HepG2 (cell line): ENCODE data around the gene AMIGO3. TPM values are rescaled to one million over a fixed set of nuclear protein-coding genes. Genes with fewer than 3 reads are reported as not detected.

Source experiments
- ATAC-seq: fragments of 200-7000 bp; cut with Tn5 transposase; 3 replicates; pipeline ENCODE4 v1.9.1; 2020; ENCODE audit warnings: mild to moderate bottlenecking, moderate library complexity
- BruUV-seq: library from RNA; stranded (reverse); fragments of 400-500 nt; replicated peaks from 2 replicates; lab custom pipeline; 2021; lab: Mats Ljungman, UMichigan
- CTCF ChIA-PET: fragments of 300-600 bp; formaldehyde crosslinking; extraction: SDS; loops from one replicate; lab custom pipeline; 2021; ENCODE audit warnings: low total read pairs, inconsistent platforms, low intra/inter-chr PET ratio; lab: Yijun Ruan, JAX
- POLR2A ChIA-PET: fragments of 350-600 bp; sonication (Branson Sonifier 250); formaldehyde crosslinking; loops from one replicate; lab custom pipeline; 2020; ENCODE audit warnings: antibody characterized with exemption, inconsistent platforms; lab: Yijun Ruan, JAX
- DNase-seq: peaks from one replicate; pipeline ENCODE4 v3.0.0-alpha.2; 2015; ENCODE audit warnings: low spot score
- FAIRE-seq: peaks from 3 replicates; lab custom pipeline; 2011; peaks lifted over from hg19 to GRCh38; lab: Jason Lieb, UNC
- H2AFZ ChIP-seq: one replicate; pipeline ENCODE4 v1.6.1; 2011; ENCODE audit warnings: low read length, inconsistent platforms
- H3K27ac ChIP-seq: fragments of 300-600 bp; 3 replicates; pipeline ENCODE4 v1.8.0; 2011; ENCODE audit warnings: mixed run types, mild to moderate bottlenecking, mixed read lengths, low read length, inconsistent platforms; ENCODE audit not compliant: insufficient read depth; ENCODE audit errors: extremely low read length
- H3K27me3 ChIP-seq, 2 experiments: fragments of 200-600 bp in 1 of 2; 2 replicates in 1 of 2; 3 replicates in 1 of 2; pipeline versions ENCODE4 v1.6.0 to v1.8.0; 2011; ENCODE audit warnings: low read length in 2 of 2, mild to moderate bottlenecking in 2 of 2, moderate library complexity in 2 of 2, inconsistent platforms in 1 of 2; ENCODE audit not compliant: insufficient read depth in 2 of 2, control insufficient read depth in 1 of 2
- H3K36me3 ChIP-seq, 2 experiments: fragments of 200-600 bp in 1 of 2; replicated peaks in 1 of 2; 2 replicates in 1 of 2; 3 replicates in 1 of 2; pipeline versions ENCODE4 v1.5.1 to v1.8.0; 2011; ENCODE audit warnings: low read length in 2 of 2, inconsistent platforms in 1 of 2; ENCODE audit not compliant: insufficient read depth in 2 of 2, control insufficient read depth in 1 of 2
- H3K4me1 ChIP-seq: 2 replicates; pipeline ENCODE4 v1.5.1; 2012; ENCODE audit warnings: low read length, inconsistent platforms; ENCODE audit not compliant: insufficient read depth
- H3K4me2 ChIP-seq: 2 replicates; pipeline ENCODE4 v1.6.0; 2011; ENCODE audit warnings: low read depth, low read length, inconsistent platforms
- H3K4me3 ChIP-seq, 3 experiments: fragments of 200-600 bp in 1 of 3; sonication (generic), shearing (Covaris generic) in 1 of 3; replicated peaks in 1 of 3; 2 replicates each; pipeline ENCODE4 v1.5.1; 2011 to 2016; ENCODE audit warnings: low read length in 3 of 3, inconsistent platforms in 2 of 3, low read depth in 2 of 3, mild to moderate bottlenecking in 2 of 3, control low read depth in 1 of 3, mixed read lengths in 1 of 3; ENCODE audit not compliant: insufficient read depth in 1 of 3
- H3K79me2 ChIP-seq: one replicate; pipeline ENCODE4 v1.6.1; 2011; ENCODE audit warnings: low read length, inconsistent platforms; ENCODE audit not compliant: insufficient read depth
- H3K9ac ChIP-seq: 2 replicates; pipeline ENCODE4 v1.6.0; 2011; ENCODE audit warnings: mild to moderate bottlenecking, low read depth, low read length, inconsistent platforms; ENCODE audit not compliant: insufficient read depth
- H3K9me3 ChIP-seq: 2 replicates; pipeline ENCODE4 v1.5.1; 2012; ENCODE audit warnings: mild to moderate bottlenecking, low read length
- H4K20me1 ChIP-seq: 2 replicates; pipeline ENCODE4 v1.6.0; 2011; ENCODE audit warnings: inconsistent platforms, mild to moderate bottlenecking, low read length, moderate library complexity; ENCODE audit not compliant: insufficient read depth
- ATF7 ChIP-seq, 2 experiments: fragments of 450-650 bp in 1 of 2; sonication (generic) in 1 of 2; formaldehyde crosslinking in 1 of 2; IDR thresholded peaks; 2 replicates each; pipeline versions ENCODE4 v1.4.0 to v1.6.1; 2016 to 2020; ENCODE audit warnings: antibody characterized with exemption in 1 of 2, mild to moderate bottlenecking in 1 of 2, missing genetic modification reagents in 1 of 2
- ATF7-NPFF ChIP-seq: sonication (generic); formaldehyde crosslinking; IDR thresholded peaks from 2 replicates; pipeline ENCODE4 v1.8.1; 2023; ENCODE audit warnings: mild to moderate bottlenecking, low read depth, missing genetic modification reagents, moderate library complexity
- CREB3 ChIP-seq: sonication (generic); formaldehyde crosslinking; IDR thresholded peaks from 2 replicates; pipeline ENCODE4 v1.5.0; 2020; ENCODE audit warnings: missing genetic modification reagents
- EZH2 ChIP-seq: conservative IDR thresholded peaks from 2 replicates; pipeline ENCODE4 v1.6.1; 2012; ENCODE audit warnings: mild to moderate bottlenecking, low read depth, low read length, moderate library complexity
- IRF2 ChIP-seq: IDR thresholded peaks from 2 replicates; pipeline ENCODE4 v1.6.1; 2018; ENCODE audit warnings: missing genetic modification reagents, missing compliant biosample characterization
- IRX3 ChIP-seq: sonication (generic); formaldehyde crosslinking; IDR thresholded peaks from 2 replicates; pipeline ENCODE4 v1.8.1; 2023; ENCODE audit warnings: mild to moderate bottlenecking, low read depth, missing genetic modification reagents, borderline replicate concordance
- NR1H2 ChIP-seq: sonication (generic); formaldehyde crosslinking; IDR thresholded peaks from 2 replicates; pipeline ENCODE4 v1.8.1; 2022; ENCODE audit warnings: low read depth, missing genetic modification reagents, borderline replicate concordance
- NR2F1 ChIP-seq, 2 experiments: fragments of 450-650 bp in 1 of 2; formaldehyde crosslinking in 1 of 2; IDR thresholded peaks; 2 replicates each; pipeline versions ENCODE4 v1.5.0 to v1.6.1; 2016 to 2020; ENCODE audit warnings: mild to moderate bottlenecking in 1 of 2, missing compliant biosample characterization in 1 of 2, missing genetic modification reagents in 1 of 2, moderate library complexity in 1 of 2
- POLR2A ChIP-seq, 2 experiments: IDR thresholded peaks; 2 replicates each; pipeline ENCODE4 v1.6.1; 2011; ENCODE audit warnings: low read depth in 2 of 2, low read length in 2 of 2, mild to moderate bottlenecking in 1 of 2, moderate library complexity in 1 of 2; ENCODE audit not compliant: insufficient read depth in 1 of 2
- PRPF4 ChIP-seq: fragments of 200-400 bp; formaldehyde crosslinking; IDR thresholded peaks from 2 replicates; pipeline ENCODE4 v1.6.1; 2016; ENCODE audit warnings: low read length, low read depth; ENCODE audit not compliant: poor library complexity, severe bottlenecking
- SETDB1 ChIP-seq: sonication (generic); formaldehyde crosslinking; IDR thresholded peaks from 2 replicates; pipeline ENCODE4 v1.5.1; 2020; ENCODE audit warnings: missing genetic modification reagents, mild to moderate bottlenecking, borderline replicate concordance
- TBL1XR1 ChIP-seq: fragments of 150-350 bp; IDR thresholded peaks from 2 replicates; pipeline ENCODE4 v1.6.1; 2014; ENCODE audit warnings: borderline replicate concordance, low read length; ENCODE audit not compliant: partially characterized antibody
- ZNF230 ChIP-seq: sonication (generic); formaldehyde crosslinking; IDR thresholded peaks from 2 replicates; pipeline ENCODE4 v1.4.0; 2020; ENCODE audit warnings: mild to moderate bottlenecking, missing genetic modification reagents
- ZNF24 ChIP-seq: fragments of 450-650 bp; IDR thresholded peaks from 2 replicates; pipeline ENCODE4 v1.6.1; 2017; ENCODE audit warnings: antibody characterized with exemption, mild to moderate bottlenecking
- ZNF296 ChIP-seq: sonication (generic); formaldehyde crosslinking; conservative IDR thresholded peaks from 2 replicates; pipeline ENCODE4 v1.5.0; 2020; ENCODE audit warnings: mild to moderate bottlenecking, missing genetic modification reagents
- ZNF530 ChIP-seq: sonication (generic); formaldehyde crosslinking; IDR thresholded peaks from 2 replicates; pipeline ENCODE4 v1.5.0; 2020; ENCODE audit warnings: low read depth, mild to moderate bottlenecking, missing genetic modification reagents
- ZNF850 ChIP-seq: sonication (generic); formaldehyde crosslinking; conservative IDR thresholded peaks from 2 replicates; pipeline ENCODE4 v1.9.0; 2021; ENCODE audit warnings: mild to moderate bottlenecking, missing genetic modification reagents
- WGBS: methylation state at CpG from one replicate; pipeline ENCODE4 v1.1.6; 2017; ENCODE audit warnings: low lambda C conversion rate; 5-methylcytosine and 5-hydroxymethylcytosine counted together
- in situ Hi-C: cut with HindIII; loops from 2 replicates; pipeline ENCODE4 v1.10.0; 2017; ENCODE audit warnings: low pct_unique_long_range_greater_than_20kb; ENCODE audit not compliant: extremely low pct_ligation_motif_present
- intact Hi-C: fragments of 100-400 bp; cut with micrococcal nuclease; formaldehyde crosslinking; loops from one replicate; pipeline ENCODE4 v1.10.0; 2022; ENCODE audit not compliant: unreplicated experiment
- polyA plus RNA-seq, 8 experiments: library from polyadenylated mRNA; depleted of rRNA in 3 of 8; stranded (reverse) in 7 of 8; unstranded in 1 of 8; fragments of >200 nt; fragmentation: Illumina TruSeq in 4 of 8; extraction: Trizol in 4 of 8; gene quantifications; 2 replicates each; pipeline versions ENCODE4 v1.2.1 to v1.2.3, GENCODE V29; 2011 to 2016; ENCODE audit warnings: low read depth in 4 of 8, missing spikeins in 1 of 8, mixed read lengths in 1 of 8; ENCODE audit not compliant: insufficient read depth in 1 of 8
- total RNA-seq, 5 experiments: library from RNA; depleted of rRNA; stranded (reverse); fragments of >200 nt; fragmentation: Illumina TruSeq; extraction: Trizol; gene quantifications; 2 replicates each; pipeline ENCODE4 v1.2.3, GENCODE V29; 2016; ENCODE audit warnings: low read depth in 1 of 5
- TF ChIP-seq, protein P1 (sequence below): sonication (generic); formaldehyde crosslinking; IDR thresholded peaks from 2 replicates; pipeline ENCODE4 v1.5.1; 2020; ENCODE audit warnings: mild to moderate bottlenecking, missing genetic modification reagents, moderate library complexity

The AMIGO3 gene
- total and polyA plus RNA-seq, 2 of the 13 experiments (the other 11 are each of a cell fraction or from before 2014, with no cell fraction given): 0.35 TPM; not detected in 1

DNA sequence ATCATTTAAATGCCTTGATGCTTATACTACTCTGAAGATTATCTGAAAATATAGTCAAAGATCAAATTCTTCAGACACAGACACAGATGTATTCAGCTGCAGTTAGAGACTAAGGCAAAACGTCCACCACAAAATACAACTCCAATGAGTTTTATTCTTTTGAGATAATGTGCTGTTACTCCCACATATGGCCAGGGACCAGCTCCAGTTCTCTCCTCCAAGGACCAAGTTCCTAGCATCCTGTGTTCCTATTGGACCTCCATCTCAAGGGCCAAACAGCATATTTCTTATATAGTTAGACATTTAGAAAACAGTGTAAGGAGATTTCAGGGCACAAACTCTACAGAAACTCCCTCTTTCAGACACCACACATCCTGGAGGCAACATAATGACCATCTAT is 39.7 kb upstream of the AMIGO3 start:
- CTCF ChIA-PET: no interaction called here
- intact Hi-C loops: no loop called here
- Histone ChIP-seq H4K20me1 (peaks cover 4% of the 10 kb centered on the region; the same call in 1 of the 2 replicates), H3K27me3 (no peaks in the 10 kb centered on the region), H3K4me3 (no peak overlapping the region), H3K4me1 (peaks cover 11% of the 10 kb centered on the region), H3K9me3 (no peaks in the 10 kb centered on the region), H2AFZ (no peak overlapping the region), H3K4me2 (no peak overlapping the region), H3K79me2 (peaks cover 66% of the 10 kb centered on the region), H3K27ac (no peak overlapping the region), H3K36me3 (peaks cover 4 to 12% of the 10 kb centered on the region in 2 experiments; a peak in 3 of 5 replicates), H3K9ac (no peak overlapping the region)
- 69% methylated on average over 1 of the region's 1 CpG for WGBS
- TSS peak; percentile 23 for BruUV-seq
- POLR2A ChIA-PET: no interaction called here
- ATAC-seq (no peak), DNase-seq (no peak), FAIRE-seq (no peak)
- TF ChIP-seq ATF7-NPFF: no peak
- no peak for TF ChIP-seq CREB3
- TF ChIP-seq IRX3 (CRISPR knock-in tag): no peak
- TF ChIP-seq SETDB1 (CRISPR knock-in tag): no peak
- TF ChIP-seq, protein P1, sequence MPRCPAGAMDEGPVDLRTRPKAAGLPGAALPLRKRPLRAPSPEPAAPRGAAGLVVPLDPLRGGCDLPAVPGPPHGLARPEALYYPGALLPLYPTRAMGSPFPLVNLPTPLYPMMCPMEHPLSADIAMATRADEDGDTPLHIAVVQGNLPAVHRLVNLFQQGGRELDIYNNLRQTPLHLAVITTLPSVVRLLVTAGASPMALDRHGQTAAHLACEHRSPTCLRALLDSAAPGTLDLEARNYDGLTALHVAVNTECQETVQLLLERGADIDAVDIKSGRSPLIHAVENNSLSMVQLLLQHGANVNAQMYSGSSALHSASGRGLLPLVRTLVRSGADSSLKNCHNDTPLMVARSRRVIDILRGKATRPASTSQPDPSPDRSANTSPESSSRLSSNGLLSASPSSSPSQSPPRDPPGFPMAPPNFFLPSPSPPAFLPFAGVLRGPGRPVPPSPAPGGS: no peak
- TF ChIP-seq ZNF296 (CRISPR knock-in tag): no peak
- TF ChIP-seq POLR2A (IDR thresholded peaks at IDR 0.05; ENCODE audit: insufficient read depth in 1 of 2, low read depth in 2 of 2, low read length in 2 of 2): no peak
- TF ChIP-seq ATF7 (IDR thresholded peaks at IDR 0.05): no peak
- TF ChIP-seq ATF7 (CRISPR knock-in tag; IDR thresholded peaks at IDR 0.05): no peak
- no peak for TF ChIP-seq ZNF530 (CRISPR knock-in tag)
- TF ChIP-seq EZH2: no peak
- TF ChIP-seq ZNF850 (CRISPR knock-in tag): no peak
- TF ChIP-seq ZNF230: no peak
- TF ChIP-seq IRF2 (CRISPR knock-in tag): no peak
- no peak for TF ChIP-seq NR2F1 (CRISPR knock-in tag; IDR thresholded peaks at IDR 0.05)
- TF ChIP-seq PRPF4: no peak
- TF ChIP-seq NR1H2: no peak
- TF ChIP-seq TBL1XR1: no peak
- TF ChIP-seq ZNF24: no peak
- in situ Hi-C loops: no loop called here
